IPS-11a (cell line): Measurements from ENCODE around the gene NUTM2B.
"Not testable (repeated sequence)": the region's sequence is repeated elsewhere in the genome, so short reads cannot be mapped to it uniquely, and the experiment has no call there.

ENCODE experiments used
- H3K4me3 ChIP-seq: one replicate; pipeline ENCODE4 v1.5.1; 2013; ENCODE audit warnings: low read depth, low read length, control low read depth

Gene NUTM2B

GRCh38 chr10:79748510-79748909 is 45.5 kb downstream of the NUTM2B start:
- not testable (repeated sequence) for H3K4me3 ChIP-seq

GRCh38 chr10:79753601-79754000 is 50.6 kb downstream of the NUTM2B start:
- H3K4me3 ChIP-seq, result not testable (repeated sequence)

DNA sequence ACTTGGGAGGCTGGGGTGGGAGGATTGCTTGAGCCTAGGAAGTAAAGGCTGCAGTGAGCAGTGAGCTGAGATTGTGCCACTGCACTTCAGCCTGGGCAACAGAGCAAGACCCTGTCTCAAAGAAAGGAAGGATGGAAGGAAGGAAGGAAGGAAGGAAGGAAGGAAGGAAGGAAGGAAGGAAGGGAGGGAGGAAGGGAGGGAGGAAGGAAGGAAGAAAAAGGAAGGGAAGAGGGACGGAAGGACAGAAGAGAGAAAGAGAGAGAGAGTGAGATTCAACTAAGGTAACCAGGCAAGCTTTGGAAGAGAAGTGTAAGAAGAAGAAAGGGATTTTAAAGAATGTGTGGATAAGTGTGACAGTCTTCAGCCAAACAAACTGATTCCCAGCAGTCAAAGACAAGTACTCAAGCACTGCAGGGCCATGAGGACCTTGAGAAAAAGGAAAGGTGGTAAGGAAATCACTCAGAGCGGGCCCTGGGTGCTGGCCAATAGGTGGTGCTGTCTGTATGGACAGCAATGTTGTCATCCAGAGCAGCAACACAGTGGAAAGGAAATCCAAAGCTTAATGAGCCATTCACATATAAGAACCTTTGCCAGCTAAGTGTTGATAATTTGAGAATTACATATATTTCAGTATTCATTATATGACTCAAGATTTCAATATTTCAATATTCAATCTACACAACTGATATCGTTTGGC is 55.4 kb downstream of the NUTM2B start:
- H3K4me3 ChIP-seq, result not testable (repeated sequence)
